ENCODE results near the gene INVS.
"Not testable (repeated sequence)": the region's sequence is repeated elsewhere in the genome, so short reads cannot be mapped to it uniquely, and the experiment has no call there.

Gene INVS

DNA sequence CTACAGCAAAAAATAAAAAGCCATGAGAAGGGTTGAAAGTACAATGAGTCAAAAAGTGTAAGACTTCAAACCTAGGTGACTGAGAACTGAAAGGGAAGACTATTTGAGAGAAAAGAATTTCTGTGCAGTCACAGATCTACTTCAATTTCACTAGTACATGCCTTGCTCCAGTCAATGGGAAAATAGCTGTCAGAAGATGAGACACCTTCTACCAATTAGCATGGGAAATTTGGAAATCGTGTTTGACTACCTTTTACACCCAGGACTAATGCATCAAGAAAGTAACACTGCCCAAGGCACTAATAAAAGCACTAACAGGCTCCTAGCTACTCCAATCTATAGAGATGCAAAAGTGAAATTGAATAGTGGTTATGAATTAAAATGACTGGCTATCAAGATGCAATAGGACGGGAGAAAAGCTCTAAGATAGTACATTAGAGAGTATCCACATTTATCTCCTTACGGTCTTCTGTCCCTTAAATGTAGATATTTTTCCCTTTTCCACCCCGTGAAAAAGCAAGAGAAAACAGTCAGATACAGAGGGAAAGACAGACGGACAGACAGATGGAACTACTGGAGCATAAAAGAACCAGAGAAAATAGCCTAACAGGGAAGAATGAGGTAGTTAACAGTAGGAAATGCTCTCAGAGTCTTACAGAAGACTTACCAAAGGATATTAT, 15.5 kb upstream of the INVS start:
- no peak for DNase-seq

- DNase-seq, result no peak
Observed at GRCh38 chr9:100084128-100084453, 15.0 kb upstream of the INVS start.

GRCh38 chr9:100084734-100085133, 14.3 kb upstream of the INVS start:
- DNase-seq, result peak in 1 of 2 donors; percentile 49

- DNase-seq, result no peak
Observed at GRCh38 chr9:100086097-100086635, 12.9 kb upstream of the INVS start.

DNA sequence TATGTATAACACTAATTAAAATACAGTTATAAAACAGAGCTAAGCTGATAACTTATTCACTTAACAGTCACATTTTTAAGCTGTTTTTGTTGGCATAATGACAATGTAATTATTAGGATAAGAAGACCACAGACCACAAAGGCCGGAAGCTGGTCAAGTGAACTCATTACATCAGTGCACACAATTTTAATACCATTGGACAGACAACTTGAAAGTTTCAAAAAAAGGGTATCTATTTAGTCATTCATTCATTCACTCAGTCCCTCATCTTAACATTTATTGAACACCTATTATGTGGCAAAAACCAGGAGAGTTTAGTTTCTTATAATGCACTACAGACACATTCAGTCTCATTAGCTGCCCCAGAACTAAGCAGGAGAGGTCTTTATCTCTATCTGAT, 11.8 kb upstream of the INVS start:
- peak in 1 of 2 donors; percentile 50 for DNase-seq

GRCh38 chr9:100088202-100088601, 10.8 kb upstream of the INVS start:
- no peak for DNase-seq

DNA sequence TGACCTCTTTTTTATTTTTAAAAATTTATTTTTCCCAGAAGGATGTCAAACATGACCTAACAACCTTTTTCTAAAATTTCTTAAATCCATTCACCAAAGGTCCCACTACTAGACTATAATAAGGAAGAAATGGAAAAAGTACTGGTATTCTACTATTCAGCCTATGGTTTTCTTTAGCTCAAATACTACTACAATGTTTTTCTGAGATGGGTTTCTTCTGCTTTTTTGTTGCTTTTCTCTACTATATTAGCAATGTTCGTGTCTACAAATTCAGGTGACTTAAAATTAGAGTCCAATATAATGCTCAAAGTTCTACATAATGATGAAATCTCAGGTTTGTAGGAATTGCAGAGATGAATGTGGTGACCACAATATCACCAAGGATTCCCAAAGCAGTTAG, 8.2 kb upstream of the INVS start:
- no peak for DNase-seq

DNA sequence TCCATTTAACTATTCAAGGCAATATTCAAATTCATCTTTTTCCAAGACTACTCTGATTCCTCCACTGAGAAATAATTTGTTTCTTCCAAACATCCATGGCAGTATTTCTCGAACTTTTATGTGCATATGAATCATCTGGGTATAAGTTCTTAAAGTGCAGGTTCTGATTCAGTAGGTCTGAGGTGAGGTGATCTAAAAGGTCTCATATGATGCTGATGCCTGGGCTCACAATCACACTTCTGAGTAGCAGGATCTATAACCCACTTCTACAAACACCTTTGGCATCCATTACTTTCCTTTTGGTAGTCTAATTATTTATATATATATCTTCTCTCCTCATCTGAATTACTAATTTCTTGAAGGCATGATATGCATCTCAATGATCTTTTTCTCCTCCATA, 7.4 kb upstream of the INVS start:
- DNase-seq, result no peak

DNA sequence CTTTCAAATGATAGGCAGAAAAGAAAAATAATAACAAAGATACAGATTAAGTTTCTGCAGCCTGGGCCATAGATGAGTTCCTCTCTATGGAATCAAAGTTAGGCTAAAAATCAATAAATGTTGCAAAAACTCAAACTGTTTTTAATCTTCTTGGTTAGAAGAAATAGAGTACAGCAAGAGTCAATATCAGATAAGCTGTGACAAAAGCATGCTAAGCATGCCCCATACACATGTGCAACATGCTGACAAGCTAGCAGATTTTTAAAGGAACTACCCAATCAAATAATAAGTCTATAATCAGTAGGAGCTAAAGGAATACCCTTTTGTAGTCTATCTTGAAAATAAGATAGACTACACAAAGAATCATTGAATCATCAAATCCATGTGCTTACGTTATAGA, 7.0 kb upstream of the INVS start:
- no peak for DNase-seq

DNA sequence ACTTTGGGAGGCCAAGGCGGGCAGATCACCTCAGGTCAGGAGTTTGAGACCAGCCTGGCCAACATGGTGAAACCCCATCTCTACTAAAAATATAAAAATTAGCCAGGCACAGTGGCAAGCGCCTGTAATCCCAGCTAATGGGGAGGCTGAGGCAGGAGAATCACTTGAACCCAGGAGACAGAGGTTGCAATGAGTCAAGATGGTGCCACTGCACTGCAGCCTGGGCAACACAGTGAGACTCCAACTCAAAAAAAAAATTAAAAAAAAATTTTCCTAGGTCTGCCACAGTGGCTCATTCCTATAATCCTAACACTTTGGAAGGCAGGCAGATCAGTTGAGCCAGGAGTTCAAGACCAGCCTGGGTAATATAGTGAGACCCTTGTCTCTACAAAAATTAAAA, 4.6 kb upstream of the INVS start:
- DNase-seq, result not testable (repeated sequence)

GRCh38 chr9:100096378-100096916, 2.6 kb upstream of the INVS start:
- no peak for DNase-seq

DNA sequence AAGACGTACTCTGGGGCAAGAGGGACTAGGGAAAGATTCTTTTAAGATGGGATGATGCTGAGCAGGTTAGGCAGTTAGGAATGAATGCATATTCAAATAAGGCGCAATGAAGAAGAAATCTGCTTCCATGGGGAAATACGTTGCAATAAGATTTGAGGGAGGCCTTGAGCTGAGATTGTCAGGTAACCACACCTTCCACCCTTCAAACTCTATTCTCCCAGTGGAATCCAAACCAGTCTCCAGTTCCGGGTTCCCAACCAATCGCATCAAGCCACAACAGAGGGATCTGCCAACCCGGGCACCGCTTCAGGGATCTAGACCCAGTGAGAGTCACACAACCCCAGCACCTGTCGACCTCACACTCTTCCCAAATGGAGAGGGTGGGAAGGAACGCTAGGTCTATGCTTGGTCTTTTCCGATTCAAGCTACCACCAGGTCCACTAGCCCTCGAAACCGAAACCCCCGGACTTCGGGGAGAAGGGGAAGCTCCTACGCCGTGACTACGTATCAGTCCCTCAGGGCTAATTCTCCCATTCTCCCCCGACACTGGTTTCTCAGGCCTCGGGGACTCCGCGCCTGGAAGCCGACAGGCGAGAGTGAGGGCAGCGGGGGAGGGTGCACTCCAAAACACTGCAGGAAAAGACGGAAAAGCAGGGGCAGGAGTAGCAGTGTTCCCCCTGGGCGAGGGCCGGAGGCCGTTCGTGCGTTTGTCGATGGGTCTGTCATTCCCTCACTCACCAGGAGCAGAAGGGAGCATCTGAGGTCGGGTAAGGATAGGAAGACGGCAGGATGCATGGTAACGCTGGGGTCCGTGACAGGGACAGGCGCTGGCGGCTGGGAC, 777 bp upstream of the INVS start:
- DNase-seq, result peak; percentile 29 to 37

GRCh38 chr9:100099722-100100042, 639 bp downstream of the INVS start:
- no peak for DNase-seq

- DNase-seq, result no peak
Observed at GRCh38 chr9:100100146-100100667, 1.2 kb downstream of the INVS start.

GRCh38 chr9:100101608-100102007, 2.6 kb downstream of the INVS start:
- DNase-seq, result no peak

DNA sequence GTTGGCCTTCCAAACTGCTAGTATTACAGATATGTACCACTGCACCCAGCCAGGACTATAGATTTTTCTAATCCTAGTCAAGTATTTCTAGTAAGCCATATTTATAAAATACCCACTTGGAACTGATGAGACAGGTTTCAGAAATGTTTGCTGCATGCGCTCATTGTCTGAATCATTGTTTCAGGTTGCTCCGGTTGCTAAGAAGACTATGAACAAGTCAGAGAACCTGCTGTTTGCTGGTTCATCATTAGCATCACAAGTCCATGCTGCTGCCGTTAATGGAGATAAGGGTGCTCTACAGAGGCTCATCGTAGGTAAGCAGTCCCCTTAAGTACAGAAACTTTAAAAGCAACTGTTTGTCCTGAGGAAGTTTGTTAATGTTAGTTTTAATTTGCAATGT, 5.3 kb downstream of the INVS start:
- DNase-seq, result no peak

DNA sequence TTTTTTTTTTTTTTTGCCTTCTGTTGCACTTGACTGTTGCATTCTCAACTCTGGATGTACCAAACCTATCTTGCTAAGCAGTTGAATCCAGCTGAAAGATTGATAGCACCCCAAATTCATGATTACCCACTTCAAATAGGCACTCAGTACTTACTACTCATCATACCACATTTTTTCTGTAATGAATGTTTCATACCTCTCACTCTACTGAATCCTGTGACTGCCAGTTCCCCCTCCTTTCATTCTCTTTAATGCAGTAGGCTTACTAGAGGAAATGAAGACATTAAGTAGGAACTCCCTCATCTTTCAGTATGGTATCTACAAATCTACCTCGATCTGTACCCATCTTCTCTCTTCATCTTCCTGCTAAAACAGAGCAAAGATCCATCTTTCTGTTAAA, 6.8 kb downstream of the INVS start:
- no peak for DNase-seq

- no peak for DNase-seq
Observed at GRCh38 chr9:100106616-100107015, 7.6 kb downstream of the INVS start.

- no peak for DNase-seq
Observed at GRCh38 chr9:100108559-100108958, 9.5 kb downstream of the INVS start.

DNA sequence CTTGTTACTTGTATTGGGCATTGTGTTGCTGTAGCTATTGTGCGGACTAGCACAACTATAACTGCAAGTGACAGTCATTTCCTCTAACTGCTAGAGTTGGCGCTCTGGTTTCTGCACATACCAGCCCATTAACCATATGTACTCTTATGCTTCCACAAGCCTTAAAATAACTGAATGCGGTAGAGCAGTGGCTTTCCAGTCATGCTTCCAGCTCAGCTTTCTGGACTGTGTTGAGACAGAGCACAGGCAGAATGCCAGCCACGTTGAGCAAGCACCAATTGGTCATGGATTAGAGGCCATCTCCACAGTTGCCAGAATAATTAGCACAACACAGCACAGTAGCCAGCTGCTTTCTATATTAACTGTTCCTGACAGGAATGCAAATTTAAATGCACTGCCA, 12.2 kb downstream of the INVS start:
- no peak for DNase-seq

DNA sequence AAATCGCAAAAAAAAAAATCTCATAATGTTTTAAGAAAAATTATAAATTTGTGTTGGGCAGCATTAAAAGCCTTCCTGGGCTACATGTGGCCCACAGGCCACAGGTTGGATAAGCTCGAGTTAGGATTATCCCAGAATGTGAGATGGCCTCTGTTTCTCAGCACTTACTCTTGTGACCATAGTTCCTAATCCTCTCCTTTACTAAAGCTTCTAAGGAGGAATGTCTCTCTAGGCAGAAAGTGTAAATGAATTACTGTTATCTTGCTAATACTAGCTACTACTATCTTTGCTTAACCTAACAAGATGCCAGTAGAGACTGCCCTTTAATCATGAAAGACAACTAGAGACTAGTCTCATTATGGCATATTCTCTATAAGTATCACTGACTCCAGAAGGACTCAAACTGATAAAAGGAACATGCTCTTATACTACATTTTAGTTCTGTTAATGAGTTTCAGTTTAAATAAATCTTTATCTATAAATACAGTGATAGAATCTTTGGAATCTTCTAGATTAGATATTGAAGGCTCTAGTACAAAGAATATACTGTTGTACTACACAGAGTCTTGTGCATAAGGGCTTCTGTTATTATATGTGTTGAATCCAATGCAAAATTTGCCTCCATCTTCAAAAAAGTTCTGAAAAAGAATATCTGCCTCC, 13.8 kb downstream of the INVS start:
- no peak for DNase-seq

DNA sequence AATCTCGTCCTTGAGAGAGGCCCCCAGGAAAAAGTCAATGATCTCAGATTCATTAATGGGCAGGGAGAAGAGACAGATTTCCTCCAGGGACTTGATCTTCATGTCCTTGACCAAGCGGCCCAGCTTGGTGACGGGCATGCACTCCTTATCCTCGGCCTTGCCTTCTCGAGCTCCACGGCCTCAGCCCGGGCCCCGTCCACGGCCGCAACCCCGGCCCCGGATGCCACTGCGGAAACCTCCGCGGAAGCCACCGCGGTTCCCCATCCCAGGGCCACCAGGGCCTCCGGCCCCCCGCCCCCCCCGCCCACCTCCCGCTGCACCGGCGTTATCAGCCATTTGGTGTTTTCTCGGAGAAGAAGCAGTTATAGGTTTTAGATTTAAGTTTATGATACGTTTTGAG, 18.3 kb downstream of the INVS start:
- no peak for DNase-seq

GRCh38 chr9:100120286-100120685, 21.2 kb downstream of the INVS start:
- no peak for DNase-seq

DNA sequence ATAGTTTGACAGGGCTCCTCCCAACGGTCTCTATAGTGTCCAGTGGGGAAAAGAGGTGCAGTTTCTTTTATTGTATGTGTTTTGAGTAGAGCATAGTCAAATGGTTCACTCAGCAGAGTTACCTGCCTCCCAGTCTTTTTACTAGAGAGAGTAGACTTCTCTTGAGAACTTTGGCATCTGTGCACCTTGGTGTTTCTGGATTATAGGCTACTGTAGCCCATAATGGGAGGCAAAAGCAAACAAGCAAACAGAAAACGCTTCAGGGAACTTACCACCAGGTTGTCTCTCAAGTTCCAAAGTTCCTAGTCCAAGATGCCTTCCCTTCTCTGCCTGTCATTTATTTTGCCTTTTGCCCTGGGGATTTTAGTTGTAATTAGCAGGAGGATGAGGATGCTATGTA, 26.2 kb downstream of the INVS start:
- DNase-seq, result no peak
